Activated naive CD8-positive, alpha-beta T cell treated with anti-CD3 and anti-CD28 coated beads for 36 hours (primary cell): Measurements from ENCODE around the gene ZNF804A. TPM values are rescaled to one million over a fixed set of nuclear protein-coding genes. Genes with fewer than 3 reads are reported as not detected.

Experiments
- DNase-seq: peaks from one replicate; pipeline ENCODE4 v3.0.0; 2021
- H3K27ac Mint-ChIP-seq: one replicate; pipeline ENCODE4 v1.8.0; 2022; ENCODE audit warnings: mild to moderate bottlenecking, moderate library complexity, mixed read lengths
- H3K27me3 Mint-ChIP-seq: one replicate; pipeline ENCODE4 v1.8.0; 2022; ENCODE audit warnings: mild to moderate bottlenecking, mixed read lengths
- H3K36me3 Mint-ChIP-seq: one replicate; pipeline ENCODE4 v1.8.0; 2021; ENCODE audit warnings: mild to moderate bottlenecking, mixed read lengths
- H3K4me1 Mint-ChIP-seq: one replicate; pipeline ENCODE4 v1.8.0; 2021; ENCODE audit warnings: mixed read lengths
- H3K4me3 Mint-ChIP-seq: one replicate; pipeline ENCODE4 v1.8.0; 2022; ENCODE audit warnings: mild to moderate bottlenecking, moderate library complexity, mixed read lengths
- H3K9me3 Mint-ChIP-seq: one replicate; pipeline ENCODE4 v1.8.0; 2022; ENCODE audit warnings: mixed read lengths
- total RNA-seq, 2 experiments: library from RNA; stranded (reverse); gene quantifications; one replicate each; pipeline ENCODE4 v1.2.3, GENCODE V29; 2021

The ZNF804A gene
- not detected for total RNA-seq

DNA sequence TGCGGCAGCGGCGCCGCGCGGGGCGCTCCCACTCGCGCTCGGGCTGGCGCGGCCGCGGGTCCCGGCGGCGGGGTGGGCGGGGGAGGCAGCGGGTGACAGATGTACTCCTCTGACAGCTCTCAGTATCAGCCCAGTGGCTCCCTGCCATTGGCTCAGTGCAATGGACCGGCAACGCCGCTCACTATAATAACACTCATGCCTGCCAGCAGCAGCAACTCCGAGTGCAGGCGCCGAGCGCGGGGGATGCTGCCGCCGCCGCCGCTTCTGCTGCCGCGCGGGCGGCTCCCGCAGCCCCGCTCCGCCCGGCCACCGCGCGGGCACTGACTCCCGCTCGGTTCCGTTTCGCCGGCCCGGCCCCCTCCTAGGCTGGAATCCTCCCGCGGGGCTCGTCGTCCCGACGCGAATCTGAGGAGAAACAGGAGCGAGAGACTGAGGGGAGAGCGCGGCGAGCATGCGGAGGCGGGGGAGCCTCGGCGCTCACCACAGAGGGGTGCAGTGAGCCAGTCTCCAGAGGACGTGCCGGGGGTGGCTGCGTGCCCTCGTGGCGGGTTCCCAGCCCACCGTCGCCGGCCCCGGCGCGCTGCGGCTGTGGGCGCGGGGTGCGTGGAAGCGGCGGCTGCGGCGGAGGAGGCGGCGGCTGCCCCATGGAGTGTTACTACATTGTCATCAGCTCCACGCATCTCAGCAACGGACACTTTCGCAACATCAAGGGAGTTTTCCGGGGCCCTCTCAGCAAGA, at the start of gene ZNF804A:
TSS of gene ZNF804A (plus strand) at position 214 of the 738 bp plus-strand sequence. CDS start at position 645, 431 bp downstream.
- no peak within 1 kb of the TSS for H3K27ac Mint-ChIP-seq
- H3K9me3 Mint-ChIP-seq: no peaks in the 10 kb centered on the region
- H3K4me3 Mint-ChIP-seq: peak within 1 kb of the TSS; percentile 56
- peak; percentile 24 for DNase-seq
- H3K4me1 Mint-ChIP-seq: peaks cover 16% of the 10 kb centered on the region
- peaks cover 56% of the 10 kb centered on the region for H3K27me3 Mint-ChIP-seq
- no peaks in the 10 kb centered on the region for H3K36me3 Mint-ChIP-seq

DNA sequence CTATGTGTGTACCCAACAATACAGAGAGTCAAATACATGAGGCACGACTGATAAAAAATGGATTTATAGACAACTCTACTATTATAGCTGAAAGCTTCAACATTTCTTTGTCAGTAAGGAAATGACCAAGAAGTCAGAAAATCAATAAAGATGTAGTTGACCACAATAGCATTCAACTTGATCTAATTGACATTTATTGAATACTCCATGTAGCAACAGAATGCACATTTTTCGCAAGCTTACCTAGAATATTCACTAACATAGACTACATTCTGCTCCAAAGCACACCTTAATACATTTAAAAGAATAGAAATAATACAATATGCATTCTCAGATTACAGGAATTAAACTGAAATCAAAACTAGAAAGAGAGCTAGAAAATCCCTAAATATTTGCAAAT, 49.2 kb upstream of the ZNF804A start:
- H3K9me3 Mint-ChIP-seq: no peaks in the 10 kb centered on the region
- H3K4me3 Mint-ChIP-seq: no peak overlapping the region
- no peaks in the 10 kb centered on the region for H3K27me3 Mint-ChIP-seq
- no peaks in the 10 kb centered on the region for H3K36me3 Mint-ChIP-seq
- DNase-seq: no peak
- no peaks in the 10 kb centered on the region for H3K4me1 Mint-ChIP-seq
- H3K27ac Mint-ChIP-seq: no peak overlapping the region

GRCh38 chr2:184551626-184552025, 46.7 kb upstream of the ZNF804A start:
- Mint-ChIP-seq H3K36me3 (no peaks in the 10 kb centered on the region), H3K27me3 (no peaks in the 10 kb centered on the region), H3K9me3 (no peaks in the 10 kb centered on the region), H3K27ac (no peak overlapping the region), H3K4me1 (no peaks in the 10 kb centered on the region), H3K4me3 (no peak overlapping the region)
- no peak for DNase-seq

GRCh38 chr2:184554736-184555135, 43.6 kb upstream of the ZNF804A start:
- Mint-ChIP-seq H3K36me3 (no peaks in the 10 kb centered on the region), H3K4me1 (no peaks in the 10 kb centered on the region), H3K27ac (no peak overlapping the region), H3K9me3 (no peaks in the 10 kb centered on the region), H3K27me3 (no peaks in the 10 kb centered on the region), H3K4me3 (no peak overlapping the region)
- no peak for DNase-seq

GRCh38 chr2:184555352-184555751, 43.0 kb upstream of the ZNF804A start:
- no peaks in the 10 kb centered on the region for H3K27me3 Mint-ChIP-seq
- DNase-seq: no peak
- no peak overlapping the region for H3K27ac Mint-ChIP-seq
- H3K9me3 Mint-ChIP-seq: no peaks in the 10 kb centered on the region
- H3K4me1 Mint-ChIP-seq: no peaks in the 10 kb centered on the region
- no peak overlapping the region for H3K4me3 Mint-ChIP-seq
- H3K36me3 Mint-ChIP-seq: no peaks in the 10 kb centered on the region

DNA sequence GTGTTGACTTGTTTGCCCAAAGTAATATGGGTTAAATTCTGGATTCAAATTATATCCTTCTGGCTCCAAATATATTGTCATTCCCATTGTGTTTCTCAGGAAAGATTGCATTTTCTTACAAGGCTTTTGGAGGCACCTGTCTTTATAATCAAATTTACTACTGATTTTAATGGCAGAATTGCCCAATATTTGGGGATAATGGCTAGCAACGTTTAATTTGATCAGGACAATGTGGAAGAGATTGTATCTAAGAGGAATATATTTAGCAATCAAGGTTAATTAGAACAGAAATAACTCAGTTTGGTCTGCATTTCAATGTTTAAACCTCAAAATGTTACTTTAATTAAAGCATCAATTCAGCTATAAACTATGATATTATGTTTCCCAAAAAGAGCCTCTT, 41.7 kb upstream of the ZNF804A start:
- Mint-ChIP-seq H3K9me3 (no peaks in the 10 kb centered on the region), H3K4me3 (no peak overlapping the region), H3K4me1 (no peaks in the 10 kb centered on the region), H3K36me3 (no peaks in the 10 kb centered on the region), H3K27me3 (no peaks in the 10 kb centered on the region), H3K27ac (no peak overlapping the region)
- no peak for DNase-seq

DNA sequence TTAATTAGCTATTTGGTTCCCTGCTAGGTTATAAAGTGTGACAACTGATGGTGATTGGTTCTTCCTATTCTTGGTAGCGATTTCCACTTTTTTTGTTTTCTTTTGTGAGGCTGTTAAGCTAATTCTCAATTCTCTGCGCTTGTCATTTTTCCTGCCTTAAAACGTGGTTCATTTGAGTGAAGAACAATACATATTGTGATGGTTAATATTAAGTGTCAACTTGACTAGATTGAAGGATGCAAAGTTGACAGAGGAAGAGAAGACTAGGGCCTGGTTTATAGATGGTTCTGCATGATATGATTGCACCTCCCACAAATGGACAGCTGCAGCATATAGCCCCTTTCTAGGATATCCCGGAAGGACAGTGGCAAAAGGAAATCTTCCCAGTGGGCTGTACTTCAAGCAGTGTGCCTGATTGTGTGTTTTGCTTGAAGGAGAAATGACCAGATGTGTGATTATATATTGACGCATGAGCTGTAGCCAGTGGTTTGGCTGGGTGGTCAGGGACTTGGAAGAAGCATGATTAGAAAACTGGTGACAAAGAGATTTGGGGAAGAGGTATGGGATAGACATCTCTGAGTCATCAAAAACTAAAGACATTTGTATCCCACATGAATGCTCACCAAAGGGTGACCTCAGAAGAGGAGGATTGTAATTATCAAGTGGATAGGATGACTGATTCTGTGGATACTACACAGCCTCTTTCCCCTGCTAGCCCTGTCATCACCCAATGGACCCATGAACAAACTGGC, 39.4 kb upstream of the ZNF804A start:
- Mint-ChIP-seq H3K36me3 (no peaks in the 10 kb centered on the region), H3K27me3 (no peaks in the 10 kb centered on the region), H3K27ac (no peak overlapping the region), H3K4me3 (no peak overlapping the region), H3K9me3 (no peaks in the 10 kb centered on the region), H3K4me1 (no peaks in the 10 kb centered on the region)
- DNase-seq: no peak

DNA sequence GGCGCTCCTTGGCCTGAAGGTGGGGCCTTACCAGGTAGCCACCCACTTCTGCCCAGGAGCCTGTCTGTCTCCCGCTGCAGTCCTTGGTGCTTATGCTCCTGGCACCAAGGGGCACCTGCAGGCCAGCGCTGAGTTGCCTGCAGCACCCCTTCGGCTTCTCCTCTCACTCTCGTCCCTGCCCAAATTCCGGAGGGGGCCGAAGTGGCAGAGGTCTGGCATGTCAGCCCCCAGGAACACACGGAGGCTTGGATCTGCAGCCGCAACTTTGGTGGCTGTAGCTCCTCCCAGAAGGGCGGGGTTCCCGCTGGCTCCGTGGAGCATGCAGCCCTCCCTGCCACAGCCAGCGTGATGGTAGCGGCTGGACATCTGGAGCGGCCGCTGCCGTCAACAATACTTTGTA, 37.7 kb upstream of the ZNF804A start:
- Mint-ChIP-seq H3K4me3 (no peak overlapping the region), H3K27me3 (no peaks in the 10 kb centered on the region), H3K27ac (no peak overlapping the region), H3K4me1 (no peaks in the 10 kb centered on the region), H3K36me3 (no peaks in the 10 kb centered on the region), H3K9me3 (no peaks in the 10 kb centered on the region)
- no peak for DNase-seq

GRCh38 chr2:184562532-184562931, 35.8 kb upstream of the ZNF804A start:
- no peaks in the 10 kb centered on the region for H3K4me1 Mint-ChIP-seq
- H3K27me3 Mint-ChIP-seq: no peaks in the 10 kb centered on the region
- H3K9me3 Mint-ChIP-seq: no peaks in the 10 kb centered on the region
- H3K36me3 Mint-ChIP-seq: no peaks in the 10 kb centered on the region
- DNase-seq: no peak
- H3K27ac Mint-ChIP-seq: no peak overlapping the region
- no peak overlapping the region for H3K4me3 Mint-ChIP-seq

- H3K27ac Mint-ChIP-seq: no peak overlapping the region
- no peaks in the 10 kb centered on the region for H3K36me3 Mint-ChIP-seq
- H3K9me3 Mint-ChIP-seq: no peaks in the 10 kb centered on the region
- no peaks in the 10 kb centered on the region for H3K27me3 Mint-ChIP-seq
- DNase-seq: no peak
- no peaks in the 10 kb centered on the region for H3K4me1 Mint-ChIP-seq
- no peak overlapping the region for H3K4me3 Mint-ChIP-seq
Measured at GRCh38 chr2:184564092-184564491, 34.2 kb upstream of the ZNF804A start.

- Mint-ChIP-seq H3K9me3 (no peaks in the 10 kb centered on the region), H3K27ac (no peak overlapping the region), H3K27me3 (no peaks in the 10 kb centered on the region), H3K4me1 (no peaks in the 10 kb centered on the region), H3K4me3 (no peak overlapping the region), H3K36me3 (no peaks in the 10 kb centered on the region)
- no peak for DNase-seq
Measured at GRCh38 chr2:184566716-184567115, 31.6 kb upstream of the ZNF804A start.

DNA sequence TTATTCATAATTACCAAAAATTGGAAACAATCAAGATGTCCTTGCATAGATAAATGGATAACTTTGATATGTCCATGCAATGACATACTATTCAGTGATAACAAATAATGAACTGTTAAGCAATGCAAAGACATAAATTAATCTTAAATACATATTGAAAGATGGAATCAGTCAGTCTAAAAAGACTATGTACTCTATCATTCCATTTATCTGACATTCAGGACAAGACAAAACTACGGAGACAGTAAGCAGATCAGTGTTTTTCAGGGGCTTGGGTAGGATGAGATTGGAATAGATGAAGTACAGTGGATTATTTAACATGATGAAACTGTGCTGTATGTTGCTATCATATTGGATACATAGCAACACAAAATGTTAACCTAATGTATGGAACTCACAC, 21.3 kb upstream of the ZNF804A start:
- Mint-ChIP-seq H3K27me3 (no peaks in the 10 kb centered on the region), H3K9me3 (no peaks in the 10 kb centered on the region), H3K4me3 (no peak overlapping the region), H3K4me1 (no peaks in the 10 kb centered on the region), H3K36me3 (no peaks in the 10 kb centered on the region), H3K27ac (no peak overlapping the region)
- DNase-seq: no peak

- no peak for DNase-seq
- Mint-ChIP-seq H3K36me3 (no peaks in the 10 kb centered on the region), H3K27me3 (no peaks in the 10 kb centered on the region), H3K4me1 (no peaks in the 10 kb centered on the region), H3K4me3 (no peak overlapping the region), H3K27ac (no peak overlapping the region), H3K9me3 (no peaks in the 10 kb centered on the region)
Measured at GRCh38 chr2:184577743-184578142, 20.6 kb upstream of the ZNF804A start.

DNA sequence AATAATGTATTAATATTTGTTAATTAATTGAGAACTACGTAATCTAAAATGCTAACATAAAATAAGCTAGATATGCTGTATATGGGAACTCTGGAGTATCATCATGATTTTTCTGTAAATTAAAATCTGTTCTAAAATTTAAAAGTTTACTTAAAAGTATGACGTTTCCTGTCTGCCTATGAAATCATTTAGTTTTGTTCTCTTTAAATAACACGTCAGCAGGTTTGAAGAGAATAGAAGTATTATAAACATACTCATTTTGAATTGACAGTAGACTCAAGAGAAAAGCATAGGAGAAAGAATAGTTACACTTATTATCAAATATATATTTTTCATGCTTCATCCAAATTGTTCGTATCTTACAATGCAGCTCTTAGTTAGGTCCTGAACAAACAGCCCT, 19.1 kb upstream of the ZNF804A start:
- DNase-seq: no peak
- Mint-ChIP-seq H3K27me3 (no peaks in the 10 kb centered on the region), H3K36me3 (no peaks in the 10 kb centered on the region), H3K27ac (no peak overlapping the region), H3K9me3 (no peaks in the 10 kb centered on the region), H3K4me1 (no peaks in the 10 kb centered on the region), H3K4me3 (no peak overlapping the region)

- H3K9me3 Mint-ChIP-seq: peaks cover 2% of the 10 kb centered on the region
- H3K27ac Mint-ChIP-seq: no peak overlapping the region
- H3K36me3 Mint-ChIP-seq: no peaks in the 10 kb centered on the region
- H3K4me3 Mint-ChIP-seq: no peak overlapping the region
- H3K4me1 Mint-ChIP-seq: no peaks in the 10 kb centered on the region
- H3K27me3 Mint-ChIP-seq: no peaks in the 10 kb centered on the region
- no peak for DNase-seq
Measured at GRCh38 chr2:184581391-184581790, 16.9 kb upstream of the ZNF804A start.

- DNase-seq: no peak
- Mint-ChIP-seq H3K9me3 (peaks cover 2% of the 10 kb centered on the region), H3K4me3 (no peak overlapping the region), H3K4me1 (no peaks in the 10 kb centered on the region), H3K27ac (no peak overlapping the region), H3K36me3 (no peaks in the 10 kb centered on the region), H3K27me3 (peaks cover 5% of the 10 kb centered on the region)
Measured at GRCh38 chr2:184589261-184589660, 9.1 kb upstream of the ZNF804A start.
